ENCODE measurements around the gene CCND2.

Gene CCND2

DNA sequence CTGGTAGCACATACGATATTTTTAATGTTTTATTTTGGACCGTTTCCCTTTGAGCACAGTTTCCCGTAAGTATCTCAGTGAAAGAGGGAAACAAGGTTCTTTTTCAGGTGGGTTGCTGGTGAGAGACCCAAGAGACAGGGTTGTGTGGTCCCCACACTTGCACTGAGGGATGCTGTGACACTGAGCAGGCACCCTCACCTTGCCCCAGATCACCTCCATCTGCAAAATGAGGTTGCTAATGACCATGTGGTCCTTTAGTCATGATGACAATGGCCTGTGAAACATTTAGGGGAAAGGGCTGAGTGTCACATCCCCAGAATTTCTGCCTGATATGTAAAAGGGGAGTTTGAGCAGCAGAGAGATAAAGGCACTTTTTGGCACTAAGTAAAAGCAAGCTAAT is 4.3 kb downstream of the CCND2 start:
- DNase-seq, result no peak

DNA sequence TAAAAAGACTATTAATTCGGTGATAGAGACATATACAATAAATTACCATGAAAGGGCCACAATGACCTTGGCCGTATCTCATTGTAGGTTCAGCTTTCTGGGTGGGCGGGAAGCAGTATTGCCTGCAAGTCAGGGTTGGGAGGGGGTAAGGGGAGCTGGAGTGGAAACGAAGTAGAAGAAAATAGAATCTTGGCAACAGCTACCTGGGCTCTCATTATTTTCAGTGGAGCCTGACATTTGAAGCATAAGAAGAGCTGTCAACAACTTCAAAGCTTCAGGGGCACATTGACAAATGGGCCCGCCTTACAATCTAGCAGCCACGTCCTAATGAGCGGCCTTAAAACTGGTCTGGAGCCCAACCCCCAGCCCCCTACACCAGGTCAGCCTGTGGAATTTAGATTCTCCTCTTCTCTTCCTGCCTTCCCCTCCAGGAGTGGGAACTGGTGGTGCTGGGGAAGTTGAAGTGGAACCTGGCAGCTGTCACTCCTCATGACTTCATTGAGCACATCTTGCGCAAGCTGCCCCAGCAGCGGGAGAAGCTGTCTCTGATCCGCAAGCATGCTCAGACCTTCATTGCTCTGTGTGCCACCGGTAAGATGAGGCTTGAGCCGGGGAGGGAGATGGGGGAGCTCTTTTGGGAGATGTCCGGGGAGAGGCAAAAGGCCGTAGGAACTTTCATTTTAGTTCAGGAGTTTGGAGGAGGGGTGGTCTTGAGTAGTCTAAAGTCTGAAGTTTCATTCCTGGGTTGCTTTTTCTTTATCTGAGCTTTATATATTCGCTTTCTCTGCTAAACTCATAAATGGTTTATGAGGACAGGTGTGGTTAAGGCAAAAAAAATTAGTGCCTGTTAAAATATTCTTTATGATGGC is 5.0 kb downstream of the CCND2 start:
- DNase-seq, result no peak

DNA sequence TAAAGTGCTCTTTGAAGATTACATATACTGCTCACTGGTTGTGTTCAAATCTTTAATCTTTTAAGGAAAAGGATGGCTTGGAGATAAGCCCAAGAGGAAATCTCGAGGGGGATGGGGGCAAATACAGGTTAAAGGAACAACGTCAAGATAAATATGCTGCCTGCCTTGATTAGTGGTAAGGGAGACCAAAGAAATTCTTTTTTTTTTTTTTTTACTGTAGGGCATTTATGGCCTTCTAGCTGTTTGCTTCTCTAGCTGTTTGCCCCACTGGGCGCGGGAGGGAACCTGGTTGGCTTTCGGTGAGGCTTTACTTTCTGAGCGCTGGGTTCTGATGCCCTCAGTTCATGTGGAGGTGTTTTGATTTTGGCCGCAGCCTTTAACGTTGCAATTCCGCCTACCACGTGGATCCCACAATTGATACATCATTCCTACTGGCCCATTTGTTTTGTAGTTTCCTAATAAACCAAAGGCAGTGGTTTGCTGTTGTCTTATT is 5.7 kb downstream of the CCND2 start:
- no peak for DNase-seq

DNA sequence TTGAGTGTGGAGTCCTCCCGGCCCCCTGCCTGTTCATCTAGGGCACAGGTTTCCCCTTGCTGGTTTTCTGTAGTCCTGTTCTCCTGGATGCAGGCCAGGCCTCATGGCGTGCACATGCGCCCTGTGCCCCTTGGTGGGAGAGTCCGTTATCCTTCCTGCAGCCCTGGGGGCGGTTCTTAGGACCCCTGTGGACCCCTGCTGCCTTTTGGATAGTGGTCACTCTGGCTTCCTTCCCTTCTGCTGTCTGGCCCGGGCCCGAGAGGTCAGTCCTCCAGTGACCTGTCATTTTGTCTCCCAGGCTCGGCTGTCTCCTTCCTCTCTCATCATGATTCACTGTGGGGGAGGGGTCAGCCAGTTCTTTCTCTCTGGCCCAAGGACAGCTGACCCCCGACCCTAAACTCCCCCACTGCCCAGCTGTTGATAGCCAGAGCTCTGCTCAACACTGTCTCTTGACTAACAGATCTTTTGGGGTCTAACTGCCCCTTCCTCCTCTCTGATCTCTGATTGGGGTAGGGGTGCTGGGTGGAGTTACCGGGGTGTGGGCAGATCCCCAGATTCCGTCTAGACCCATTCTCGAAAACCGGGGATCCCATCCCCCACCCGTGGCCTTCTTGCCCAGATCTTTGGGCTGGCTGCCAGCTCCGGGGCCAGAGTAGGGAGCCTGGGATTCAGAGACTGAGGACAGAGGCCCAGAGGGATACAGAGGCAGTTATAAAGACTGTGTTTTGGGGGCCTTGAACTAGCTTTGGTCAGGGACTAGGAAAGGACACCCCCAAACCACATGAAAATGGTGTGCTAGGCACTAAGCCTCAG is 7.0 kb downstream of the CCND2 start:
- no peak for DNase-seq

DNA sequence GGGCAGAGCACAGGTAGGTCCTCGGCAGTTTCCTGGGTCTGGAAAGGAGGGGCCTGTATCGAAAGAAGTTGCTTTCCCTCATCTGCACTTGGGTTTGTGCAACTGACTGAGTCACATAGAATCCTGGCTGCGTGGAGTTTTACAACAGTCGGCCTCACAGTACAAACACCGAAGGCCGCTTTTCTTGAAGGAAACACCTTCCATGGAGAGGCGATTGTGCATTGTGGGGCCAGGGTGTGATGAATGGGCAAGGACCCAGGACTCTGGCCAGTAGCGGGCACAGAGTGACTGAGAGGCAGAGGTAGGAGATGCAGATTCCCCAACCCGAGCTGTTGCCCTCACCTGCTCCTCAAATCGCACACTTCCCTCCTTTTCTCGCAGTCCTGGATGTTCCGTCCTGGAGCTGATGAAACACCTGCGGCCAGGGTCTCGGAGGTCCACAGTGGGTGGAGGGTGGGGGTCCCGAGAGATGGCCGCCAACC is 7.7 kb downstream of the CCND2 start:
- DNase-seq, result no peak

DNA sequence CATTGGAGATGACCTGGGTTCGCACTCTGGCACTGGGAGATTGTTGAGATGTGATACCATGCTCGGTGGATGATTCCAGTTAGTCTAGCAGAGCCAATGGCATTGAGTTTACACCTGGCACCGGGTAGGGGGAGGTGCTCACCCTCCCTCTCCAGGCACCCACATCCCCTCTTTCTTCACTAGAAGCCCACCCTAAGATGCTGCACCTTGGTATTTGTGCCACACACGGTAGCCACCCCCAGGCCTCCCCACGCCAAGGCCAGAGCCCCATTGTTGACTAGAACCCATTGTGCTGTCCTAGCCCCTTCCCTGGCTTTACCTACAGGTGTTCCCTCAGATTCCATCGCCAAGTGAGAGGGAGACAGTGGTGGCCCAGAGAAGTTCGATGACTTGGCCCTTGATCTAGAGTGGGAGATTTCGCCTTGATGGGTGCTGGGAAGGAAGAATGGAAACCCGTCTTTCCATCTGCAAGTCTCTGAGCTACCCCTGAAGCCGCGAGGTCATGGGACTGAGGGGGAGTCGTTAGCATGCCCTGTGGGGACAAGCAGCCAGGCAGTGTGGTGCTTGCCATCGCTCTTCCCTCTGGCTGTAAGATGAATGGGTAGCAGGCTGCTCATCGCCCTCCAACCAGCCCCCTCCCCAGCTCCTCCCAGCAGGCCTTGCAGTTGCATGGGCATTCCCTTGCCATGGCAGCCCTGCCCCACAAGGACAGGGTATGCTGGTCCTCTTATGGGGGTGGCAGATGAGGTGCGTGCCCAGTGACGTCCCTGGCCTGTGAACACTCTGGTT is 8.7 kb downstream of the CCND2 start:
- no peak for DNase-seq

DNA sequence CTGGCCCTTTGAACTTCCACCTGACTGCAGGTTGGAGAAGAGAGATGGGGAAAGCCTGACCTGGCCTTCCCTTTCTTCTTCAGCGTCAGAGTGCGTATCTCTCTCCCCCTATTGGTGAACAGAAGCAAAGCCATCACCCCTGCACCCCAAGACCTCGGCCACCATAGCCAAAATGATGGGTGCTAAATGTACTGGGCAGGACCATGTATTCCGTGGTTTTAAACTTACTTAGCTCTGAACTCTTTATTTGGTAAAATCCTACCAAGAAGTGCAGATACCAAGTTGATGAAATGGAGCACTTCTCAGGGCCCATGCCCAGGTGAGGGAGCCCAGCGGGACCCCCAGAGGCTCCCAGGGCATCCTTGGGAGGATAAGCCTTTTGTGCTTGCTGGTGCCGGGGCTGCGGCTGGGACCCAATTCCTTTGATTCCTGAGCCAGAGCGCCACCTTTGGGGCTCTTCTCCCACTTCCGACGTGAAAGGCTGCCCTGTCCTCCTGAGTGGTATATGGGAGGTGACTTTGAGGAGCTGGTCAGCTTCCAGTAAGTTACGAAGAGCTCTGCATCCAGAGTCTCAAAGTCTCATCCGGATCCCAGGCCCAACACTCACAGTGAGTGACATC is 9.4 kb downstream of the CCND2 start:
- no peak for DNase-seq

DNA sequence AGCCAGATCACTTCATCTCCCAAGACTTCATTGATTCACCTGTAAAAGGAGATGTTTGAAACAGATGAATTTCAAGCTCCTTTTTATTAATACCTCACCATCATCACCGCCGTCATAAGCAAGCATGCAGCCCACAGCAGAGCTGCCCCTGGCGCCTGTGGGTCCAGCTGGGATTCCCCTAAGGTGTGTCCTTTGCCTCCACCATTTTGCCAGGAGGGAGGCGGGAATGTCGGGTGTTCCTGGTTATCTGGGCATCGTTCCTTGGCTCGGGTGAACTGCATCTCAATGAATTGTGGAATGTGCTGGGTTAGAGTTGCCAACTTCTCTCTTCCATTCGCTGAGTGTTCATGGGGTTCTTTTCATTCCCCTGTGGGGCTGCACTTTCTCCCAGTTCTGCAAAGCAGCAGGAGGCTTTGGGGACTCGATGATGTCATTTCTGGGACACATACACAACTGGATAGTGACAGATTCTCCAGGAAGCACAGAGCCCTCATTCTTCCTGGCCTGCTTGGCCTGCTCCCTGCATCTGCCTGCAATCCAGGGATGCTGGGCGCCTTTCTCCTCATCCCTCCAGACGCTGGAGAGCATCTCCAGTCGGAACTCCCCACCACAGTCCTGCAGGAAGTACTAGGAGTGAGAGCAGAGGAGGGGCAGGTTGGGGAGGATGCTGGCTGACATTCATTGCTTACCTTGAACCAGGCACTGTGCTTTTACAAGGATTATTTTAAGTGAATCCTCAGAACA is 10.1 kb downstream of the CCND2 start:
- no peak for DNase-seq

DNA sequence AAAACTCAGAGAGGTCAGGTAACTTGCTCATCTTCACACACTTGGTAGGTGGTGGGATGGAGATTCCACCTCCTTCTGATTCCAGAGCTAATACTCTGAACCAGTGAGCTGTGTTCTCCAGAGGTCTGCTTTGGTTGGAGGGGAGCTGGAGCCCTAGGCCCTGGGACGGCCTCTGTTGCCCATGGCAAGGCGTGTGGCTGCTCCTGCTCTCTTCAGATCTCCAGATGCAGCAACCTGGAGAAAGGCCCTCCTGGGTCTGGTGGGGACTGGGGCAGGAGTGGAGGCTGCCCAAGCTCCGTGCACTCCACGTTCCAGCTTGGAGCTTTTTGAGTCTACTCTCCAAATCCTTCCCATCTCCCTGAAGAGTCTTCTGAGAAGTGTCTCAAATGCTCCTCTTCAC is 10.7 kb downstream of the CCND2 start:
- no peak for DNase-seq

DNA sequence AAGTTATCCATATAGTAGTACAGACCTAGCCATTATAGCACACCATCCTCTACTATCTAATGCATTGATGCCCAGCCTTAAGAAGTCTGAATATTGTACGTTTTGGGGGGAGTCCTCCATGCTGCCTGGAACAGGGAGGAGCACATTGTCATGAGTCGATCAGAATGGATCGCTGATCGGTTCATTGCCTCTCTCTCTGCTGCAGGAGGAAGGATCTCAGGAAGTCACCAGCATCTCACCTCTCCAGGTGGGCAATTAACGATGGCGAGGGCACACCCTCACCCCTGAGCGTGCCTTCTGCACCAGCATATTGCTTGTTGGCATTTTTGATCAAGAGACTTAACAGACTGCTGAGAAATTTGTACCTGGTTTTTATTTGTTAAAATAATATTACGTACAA is 11.5 kb downstream of the CCND2 start:
- DNase-seq, result no peak

DNA sequence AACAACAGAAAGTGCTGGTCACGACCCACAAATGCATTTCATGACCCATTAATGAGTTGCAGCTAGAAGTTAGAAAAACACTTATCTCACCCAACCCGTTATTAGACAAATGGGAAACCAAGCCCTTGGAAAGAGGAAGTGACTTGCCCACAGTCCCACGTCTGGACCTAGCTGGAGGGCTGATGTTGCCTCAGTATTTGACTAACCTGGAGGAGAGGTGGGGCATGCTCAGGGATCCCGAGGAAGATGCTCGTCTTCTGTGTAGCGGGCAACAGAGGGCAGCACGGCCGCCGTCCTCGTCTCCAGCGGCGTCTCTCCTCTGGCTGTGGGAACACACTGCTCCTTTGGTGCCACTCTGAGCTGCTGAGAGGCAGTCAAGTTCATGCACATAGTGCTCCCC is 12.7 kb downstream of the CCND2 start:
- DNase-seq, result no peak

DNA sequence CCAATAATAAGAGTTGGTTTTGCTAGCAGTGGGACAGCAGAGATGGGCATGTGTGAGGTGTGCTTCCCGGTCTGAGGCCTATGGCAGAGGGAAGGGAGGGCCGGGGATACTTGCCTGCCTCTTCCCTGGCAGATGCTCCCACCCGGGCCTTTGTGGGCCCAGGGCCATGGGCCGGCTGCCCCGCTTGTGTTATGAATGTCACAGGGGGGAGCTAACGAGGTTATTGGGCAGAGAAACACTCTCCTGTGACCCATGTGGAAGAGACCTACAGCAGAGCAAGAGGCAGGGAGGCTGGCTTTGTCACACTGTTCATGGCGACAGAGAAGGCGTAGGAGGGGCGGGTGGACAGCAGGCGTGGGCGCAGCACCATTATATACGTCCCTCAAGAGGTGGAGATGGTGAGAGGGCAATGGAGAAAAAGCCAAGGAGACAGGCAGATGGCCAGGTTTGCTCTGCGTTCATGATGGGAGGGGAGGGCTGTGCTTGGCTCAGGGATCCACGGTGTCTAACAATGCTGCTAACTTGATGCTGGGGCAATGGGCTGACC is 13.3 kb downstream of the CCND2 start:
- no peak for DNase-seq

DNA sequence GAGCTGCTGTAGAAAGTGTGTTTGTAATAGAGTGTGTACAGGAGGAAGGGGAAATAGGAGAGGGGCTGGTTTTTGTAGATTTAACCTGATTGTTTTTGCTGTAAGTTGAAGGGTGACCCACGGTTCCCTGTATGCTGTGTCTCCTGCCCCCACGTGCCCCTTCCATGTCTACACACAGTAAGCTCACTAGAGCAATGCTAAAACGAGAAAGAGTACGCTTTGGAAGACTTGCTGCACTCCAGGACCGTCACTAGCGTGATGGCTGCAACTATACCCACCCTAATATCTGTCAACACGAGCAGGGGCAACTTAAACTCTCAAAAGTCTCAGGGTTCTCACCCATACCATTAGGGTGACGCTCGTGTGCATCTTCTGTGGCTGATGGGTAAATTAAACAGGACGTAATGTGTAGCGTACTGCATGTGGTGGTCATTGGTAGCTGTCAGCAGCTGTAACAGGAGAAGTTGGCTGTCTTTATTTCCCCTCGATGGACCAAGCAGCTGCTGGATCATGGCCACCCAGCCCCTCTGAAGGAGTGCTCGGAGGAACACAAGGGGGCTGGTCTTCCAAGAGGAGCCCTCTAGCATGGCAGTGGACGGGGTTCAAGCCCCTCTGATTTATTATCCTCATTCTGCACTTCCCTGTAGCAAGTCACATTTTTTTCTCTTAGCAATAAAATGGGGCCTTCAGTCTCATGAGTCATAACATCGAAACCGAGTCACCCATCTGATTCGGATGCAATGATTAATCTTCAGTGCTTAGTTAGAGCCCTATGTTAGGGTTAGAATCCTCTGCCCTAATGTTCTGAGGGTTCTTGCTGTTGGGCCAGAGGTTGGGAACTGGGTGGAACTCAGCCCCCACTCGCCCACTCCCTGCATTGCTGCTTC is 14.0 kb downstream of the CCND2 start:
- no peak for DNase-seq

DNA sequence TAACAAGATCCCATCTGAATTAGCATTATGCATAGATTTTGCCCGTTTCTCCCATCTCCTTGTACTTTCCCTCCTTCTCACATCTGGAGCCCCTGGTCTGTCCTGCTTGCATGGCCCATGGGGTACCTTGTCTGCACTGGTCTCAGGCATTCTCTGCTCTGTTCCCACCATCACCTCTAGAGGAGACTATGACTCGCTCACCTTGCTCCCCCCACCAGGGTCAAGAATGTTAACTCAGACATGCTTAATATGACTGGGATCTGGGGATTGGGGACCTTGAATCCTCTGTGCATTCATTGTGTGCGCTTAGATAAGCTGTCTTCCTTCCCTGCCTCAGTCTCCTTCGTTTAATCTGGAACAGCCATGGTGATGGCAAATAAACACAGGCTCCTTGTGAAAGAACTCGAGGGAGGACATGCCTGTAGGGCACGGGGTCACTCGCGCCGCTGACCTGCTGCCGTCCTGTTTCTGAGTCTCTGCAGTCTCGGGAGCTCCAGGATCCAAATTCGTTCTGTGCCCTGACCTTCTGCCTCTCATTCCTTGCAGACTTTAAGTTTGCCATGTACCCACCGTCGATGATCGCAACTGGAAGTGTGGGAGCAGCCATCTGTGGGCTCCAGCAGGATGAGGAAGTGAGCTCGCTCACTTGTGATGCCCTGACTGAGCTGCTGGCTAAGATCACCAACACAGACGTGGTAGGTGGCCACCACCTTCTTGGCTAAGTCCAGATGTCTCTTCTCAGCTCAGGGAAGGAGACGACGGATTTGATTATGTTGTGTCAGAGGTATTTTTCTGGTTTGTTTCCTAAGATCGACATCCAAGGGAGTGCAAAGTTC is 15.0 kb downstream of the CCND2 start:
- no peak for DNase-seq

DNA sequence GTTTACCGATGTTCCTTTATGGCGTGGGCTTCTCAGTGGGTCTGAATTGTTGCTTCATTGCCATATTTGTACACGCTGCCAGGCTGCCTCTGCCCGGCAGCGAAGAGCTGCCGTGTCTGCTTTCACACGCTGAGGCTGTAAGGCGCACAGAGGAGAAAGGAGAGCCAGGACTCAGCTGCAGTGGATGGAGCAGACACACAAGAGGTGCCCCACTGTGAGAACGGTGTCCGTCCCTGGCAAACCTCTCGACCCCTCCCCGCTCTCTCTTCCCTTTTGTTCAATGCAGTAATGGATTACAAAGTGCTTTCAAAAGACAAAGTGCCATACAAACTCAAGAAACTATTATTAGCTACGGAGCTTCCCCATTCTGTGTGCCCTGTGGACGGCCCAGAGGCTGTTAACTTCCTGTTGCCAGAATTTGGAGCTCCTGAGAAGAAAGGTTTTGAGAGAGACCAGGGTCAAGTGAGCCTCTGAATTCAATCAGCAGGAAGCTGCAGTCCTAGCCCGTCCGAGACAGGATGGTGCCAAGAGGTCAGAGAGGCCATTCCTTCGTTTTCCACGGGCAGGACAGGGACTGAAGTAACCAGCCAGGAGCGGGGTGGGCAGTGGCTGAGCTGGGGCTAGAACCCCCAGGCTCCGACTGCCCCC is 15.8 kb downstream of the CCND2 start:
- no peak for DNase-seq

DNA sequence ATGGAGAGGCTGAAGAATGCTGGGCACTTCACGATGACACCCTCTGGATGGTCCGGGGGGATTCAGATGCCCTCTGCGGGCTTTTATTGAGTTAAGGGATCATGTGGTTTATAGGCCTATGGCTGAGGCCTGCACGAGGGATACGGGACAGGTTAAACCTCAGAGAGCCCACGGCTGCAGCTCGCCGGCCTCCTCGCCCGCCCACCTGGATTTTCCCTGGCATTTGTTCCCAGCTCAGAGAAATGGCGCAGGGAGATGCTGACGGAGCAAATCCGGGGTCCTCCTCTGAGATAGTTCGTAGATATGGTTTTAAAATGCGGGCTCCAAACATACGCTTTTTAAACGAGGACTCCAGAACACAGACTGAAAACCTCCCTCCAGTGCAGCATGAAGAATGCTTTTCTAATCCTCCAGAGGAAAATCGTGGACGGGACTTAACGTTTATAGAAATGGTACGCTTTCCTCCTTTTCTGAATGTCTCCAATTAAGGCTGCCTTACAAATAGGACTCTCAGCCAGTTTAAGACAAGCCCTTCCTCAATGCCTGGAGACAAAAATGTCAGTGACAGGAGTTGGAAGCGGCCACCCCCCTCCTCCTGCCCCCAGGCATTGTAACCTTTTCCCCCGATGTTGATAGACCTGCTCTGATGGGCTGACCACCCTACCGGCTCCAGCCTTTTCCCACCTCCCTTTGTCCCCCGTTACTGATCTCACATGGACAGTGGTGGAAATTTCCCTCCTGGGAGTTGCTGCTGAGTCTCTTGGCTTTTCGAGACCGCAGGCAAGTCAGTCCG is 16.6 kb downstream of the CCND2 start:
- DNase-seq, result no peak

DNA sequence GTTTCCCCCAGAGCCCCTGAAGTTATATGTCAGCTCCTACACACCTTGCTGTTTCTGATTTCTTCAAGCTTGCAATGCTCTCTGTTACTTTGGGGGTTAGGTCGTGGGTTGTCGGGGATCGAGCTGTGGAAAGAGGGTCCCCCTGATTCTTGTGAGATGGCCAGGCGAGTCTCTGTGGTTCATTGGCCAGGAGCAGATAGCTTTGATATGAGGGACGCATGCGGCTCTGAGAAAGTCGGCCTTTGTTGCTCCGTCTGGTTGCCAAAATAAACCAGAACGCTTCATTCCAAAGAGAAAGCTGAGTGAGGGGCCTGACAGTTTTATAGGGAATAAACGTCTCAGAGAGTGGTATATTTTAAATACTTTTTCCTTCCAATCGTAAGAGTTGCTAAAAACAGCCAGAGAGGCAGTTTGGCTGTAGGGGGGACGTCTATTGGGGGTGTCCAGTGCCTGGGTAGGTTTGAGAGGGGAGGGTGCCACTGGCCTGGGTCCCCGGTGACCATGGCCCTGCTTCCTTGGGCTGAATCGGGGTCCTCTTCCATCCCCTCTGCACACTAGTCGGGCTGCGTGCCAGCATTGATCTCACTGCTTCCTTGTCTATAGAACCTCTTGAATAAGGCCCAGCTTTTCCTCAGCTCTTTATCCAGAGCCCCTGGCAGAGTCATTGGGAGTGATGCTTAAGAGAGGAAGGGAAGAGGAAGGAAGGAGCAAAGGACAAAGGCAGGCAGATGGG is 18.9 kb downstream of the CCND2 start:
- DNase-seq, result no peak
